K562 (cell line): ENCODE measurements around the gene ICAM3. TPM values are rescaled to one million over a fixed set of nuclear protein-coding genes. Genes with fewer than 3 reads are reported as not detected.
A peak's percentile ranks its signal among the peaks of the same experiment; 100 is the strongest.

ENCODE experiments used
- BRD9 ChIP-seq: fragments of 450-650 bp; IDR thresholded peaks from 2 replicates; pipeline ENCODE4 v1.6.1; 2018; ENCODE audit warnings: low read depth; ENCODE audit not compliant: partially characterized antibody
- CBX2 ChIP-seq: fragments of 200-600 bp; sonication (generic); IDR thresholded peaks from one replicate; pipeline ENCODE4 v1.6.1; 2012; ENCODE audit warnings: mild to moderate bottlenecking, low read length, inconsistent platforms; ENCODE audit not compliant: insufficient read depth, poor library complexity, severe bottlenecking
- CBX5 ChIP-seq: IDR thresholded peaks from 2 replicates; pipeline ENCODE4 v1.6.1; 2014; ENCODE audit warnings: low read depth, borderline replicate concordance
- CEBPB ChIP-seq: fragments of 450-650 bp; IDR thresholded peaks from 2 replicates; pipeline ENCODE4 v1.6.1; 2016; ENCODE audit warnings: missing genetic modification characterization, missing compliant biosample characterization
- CHD2 ChIP-seq: IDR thresholded peaks from 2 replicates; pipeline ENCODE4 v1.6.1; 2011; ENCODE audit warnings: low read depth, low read length
- CTBP1 ChIP-seq: fragments of 450-650 bp; IDR thresholded peaks from 2 replicates; pipeline ENCODE4 v1.6.1; 2016; ENCODE audit warnings: borderline replicate concordance
- FOXM1 ChIP-seq, 2 experiments: fragments of 450-650 bp in 1 of 2; sonication (generic) in 1 of 2; formaldehyde crosslinking in 1 of 2; IDR thresholded peaks; 2 replicates each; pipeline versions ENCODE4 v1.6.1 to v1.9.0; 2017 to 2022; ENCODE audit warnings: low read depth in 2 of 2, mild to moderate bottlenecking in 2 of 2, missing genetic modification reagents in 1 of 2, moderate library complexity in 1 of 2
- MITF ChIP-seq: IDR thresholded peaks from 2 replicates; pipeline ENCODE4 v1.6.1; 2014; ENCODE audit warnings: antibody characterized with exemption
- PRPF4 ChIP-seq: fragments of 200-400 bp; formaldehyde crosslinking; IDR thresholded peaks from one replicate; pipeline ENCODE4 v1.6.1; 2017; ENCODE audit warnings: low read length, low read depth, mild to moderate bottlenecking; ENCODE audit not compliant: insufficient read depth, poor library complexity, severe bottlenecking
- RBFOX2 ChIP-seq: fragments of 200-400 bp; formaldehyde crosslinking; IDR thresholded peaks from 2 replicates; pipeline ENCODE4 v1.6.1; 2017; ENCODE audit warnings: low read depth, mild to moderate bottlenecking, low read length, moderate library complexity
- SETDB1 ChIP-seq: IDR thresholded peaks from one replicate; pipeline ENCODE4 v1.6.1; 2012; ENCODE audit warnings: low read length, control low read depth, inconsistent platforms
- STAT5B ChIP-seq: fragments of 250-450 bp; sonication (Bioruptor Pico); IDR thresholded peaks from 2 replicates; pipeline ENCODE4 v1.8.0; 2021; ENCODE audit warnings: mild to moderate bottlenecking, inconsistent platforms
- ZNF146 ChIP-seq: IDR thresholded peaks from one replicate; pipeline ENCODE4 v1.6.1; 2018; ENCODE audit warnings: missing compliant biosample characterization; ENCODE audit not compliant: unreplicated experiment
- ZSCAN29 ChIP-seq: fragments of 450-650 bp; IDR thresholded peaks from 2 replicates; pipeline ENCODE4 v1.6.1; 2017
- polyA plus RNA-seq, 8 experiments: library from polyadenylated mRNA; depleted of rRNA in 4 of 8; stranded (reverse) in 5 of 8; unstranded in 3 of 8; fragments of >200 nt; fragmentation: Nextera tagmentation in 2 of 8; fragmentation: Illumina TruSeq in 1 of 8; extraction: Ambion mirVana in 2 of 8; extraction: Trizol in 1 of 8; gene quantifications; 2 replicates each; pipeline versions ENCODE4 v1.2.1 to v1.2.3, GENCODE V29; 2011 to 2014; ENCODE audit warnings: inconsistent platforms in 1 of 8, missing spikeins in 1 of 8
- total RNA-seq, 7 experiments: library from RNA; depleted of rRNA in 6 of 7; stranded (reverse); fragments of >200 nt in 6 of 7; fragmentation: Illumina TruSeq in 2 of 7; extraction: Trizol in 2 of 7; gene quantifications; 2 replicates each; pipeline versions ENCODE4 v1.2.1 to v1.2.3, GENCODE V29; 2011 to 2021; ENCODE audit warnings: low replicate concordance in 1 of 7
- TF ChIP-seq, protein P1 (sequence below), 2 experiments: fragments of 450-650 bp in 1 of 2; sonication (generic) in 1 of 2; formaldehyde crosslinking in 1 of 2; IDR thresholded peaks; 2 replicates each; pipeline versions ENCODE4 v1.7.1 to v1.9.0; 2016 to 2022; ENCODE audit warnings: inconsistent platforms in 1 of 2, mild to moderate bottlenecking in 1 of 2, missing genetic modification reagents in 1 of 2

ICAM3 gene
- total and polyA plus RNA-seq, 9 of the 15 experiments (the other 6 are each of a cell fraction or from before 2014, with no cell fraction given) = 6.5 to 39.5 (median 24.2) TPM

GRCh38 chr19:10328558-10329429, 10.6 kb downstream of the ICAM3 start (continued):
- TF ChIP-seq FOXM1 (IDR thresholded peaks at IDR 0.05; ENCODE audit: low read depth) (no peak), FOXM1 (CRISPR knock-in tag; IDR thresholded peaks at IDR 0.05; ENCODE audit: low read depth) (no peak), STAT5B (no peak), ZSCAN29 (no peak), CBX5 (no peak), ZNF146 (CRISPR knock-in tag) (no peak), RBFOX2 (peak; percentile 71), MITF (no peak), CEBPB (tag) (no peak), CHD2 (no peak), CBX2 (no peak), CTBP1 (no peak), PRPF4 (no peak), BRD9 (no peak), SETDB1 (no peak)
- TF ChIP-seq, protein P1, sequence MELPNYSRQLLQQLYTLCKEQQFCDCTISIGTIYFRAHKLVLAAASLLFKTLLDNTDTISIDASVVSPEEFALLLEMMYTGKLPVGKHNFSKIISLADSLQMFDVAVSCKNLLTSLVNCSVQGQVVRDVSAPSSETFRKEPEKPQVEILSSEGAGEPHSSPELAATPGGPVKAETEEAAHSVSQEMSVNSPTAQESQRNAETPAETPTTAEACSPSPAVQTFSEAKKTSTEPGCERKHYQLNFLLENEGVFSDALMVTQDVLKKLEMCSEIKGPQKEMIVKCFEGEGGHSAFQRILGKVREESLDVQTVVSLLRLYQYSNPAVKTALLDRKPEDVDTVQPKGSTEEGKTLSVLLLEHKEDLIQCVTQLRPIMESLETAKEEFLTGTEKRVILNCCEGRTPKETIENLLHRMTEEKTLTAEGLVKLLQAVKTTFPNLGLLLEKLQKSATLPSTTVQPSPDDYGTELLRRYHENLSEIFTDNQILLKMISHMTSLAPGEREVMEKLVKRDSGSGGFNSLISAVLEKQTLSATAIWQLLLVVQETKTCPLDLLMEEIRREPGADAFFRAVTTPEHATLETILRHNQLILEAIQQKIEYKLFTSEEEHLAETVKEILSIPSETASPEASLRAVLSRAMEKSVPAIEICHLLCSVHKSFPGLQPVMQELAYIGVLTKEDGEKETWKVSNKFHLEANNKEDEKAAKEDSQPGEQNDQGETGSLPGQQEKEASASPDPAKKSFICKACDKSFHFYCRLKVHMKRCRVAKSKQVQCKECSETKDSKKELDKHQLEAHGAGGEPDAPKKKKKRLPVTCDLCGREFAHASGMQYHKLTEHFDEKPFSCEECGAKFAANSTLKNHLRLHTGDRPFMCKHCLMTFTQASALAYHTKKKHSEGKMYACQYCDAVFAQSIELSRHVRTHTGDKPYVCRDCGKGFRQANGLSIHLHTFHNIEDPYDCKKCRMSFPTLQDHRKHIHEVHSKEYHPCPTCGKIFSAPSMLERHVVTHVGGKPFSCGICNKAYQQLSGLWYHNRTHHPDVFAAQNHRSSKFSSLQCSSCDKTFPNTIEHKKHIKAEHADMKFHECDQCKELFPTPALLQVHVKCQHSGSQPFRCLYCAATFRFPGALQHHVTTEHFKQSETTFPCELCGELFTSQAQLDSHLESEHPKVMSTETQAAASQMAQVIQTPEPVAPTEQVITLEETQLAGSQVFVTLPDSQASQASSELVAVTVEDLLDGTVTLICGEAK (IDR thresholded peaks at IDR 0.05) = no peak
- TF ChIP-seq, protein P1 (CRISPR knock-in tag; IDR thresholded peaks at IDR 0.05) = no peak
